Glutamatergic neuron (in vitro differentiated cells): ENCODE results near the gene CCDC88B. TPM values are rescaled to one million over a fixed set of nuclear protein-coding genes. Genes with fewer than 3 reads are reported as not detected.

Experiments used
- DNase-seq: peaks from one replicate; pipeline ENCODE4 v3.0.0; 2022
- H3K27ac Mint-ChIP-seq: one replicate; pipeline ENCODE4 v1.8.0; 2020; ENCODE audit warnings: mild to moderate bottlenecking, mixed read lengths, inconsistent platforms; ENCODE audit not compliant: unreplicated experiment
- H3K27me3 Mint-ChIP-seq: one replicate; pipeline ENCODE4 v1.8.0; 2020; ENCODE audit warnings: mild to moderate bottlenecking, moderate library complexity, mixed read lengths, inconsistent platforms; ENCODE audit not compliant: unreplicated experiment
- H3K36me3 Mint-ChIP-seq: one replicate; pipeline ENCODE4 v1.8.0; 2020; ENCODE audit warnings: mild to moderate bottlenecking, mixed read lengths, inconsistent platforms; ENCODE audit not compliant: unreplicated experiment
- H3K4me1 Mint-ChIP-seq: one replicate; pipeline ENCODE4 v1.8.0; 2020; ENCODE audit warnings: mild to moderate bottlenecking, low read depth, mixed read lengths, inconsistent platforms; ENCODE audit not compliant: unreplicated experiment
- H3K4me3 Mint-ChIP-seq: one replicate; pipeline ENCODE4 v1.8.0; 2020; ENCODE audit warnings: mild to moderate bottlenecking, mixed read lengths, inconsistent platforms; ENCODE audit not compliant: unreplicated experiment
- H3K9me3 Mint-ChIP-seq: one replicate; pipeline ENCODE4 v1.8.0; 2020; ENCODE audit warnings: mild to moderate bottlenecking, moderate library complexity, mixed read lengths, inconsistent platforms; ENCODE audit not compliant: unreplicated experiment
- total RNA-seq: library from RNA; stranded (reverse); fragmentation: NEBNext Ultra II Directional; extraction: Animal tissue kit (Norgen Biotek cat#: 25700); gene quantifications from one replicate; pipeline ENCODE4 v1.2.1, GENCODE V29; 2021; ENCODE audit not compliant: unreplicated experiment
- TF ChIP-seq, protein P1 (sequence below): fragments of 200-600 bp; sonication (generic); IDR thresholded peaks from one replicate; pipeline ENCODE4 v1.5.0; 2021; ENCODE audit not compliant: partially characterized antibody, unreplicated experiment

The CCDC88B gene
- total RNA-seq, 1 donor from 2014 or later = 83.6 TPM

DNA sequence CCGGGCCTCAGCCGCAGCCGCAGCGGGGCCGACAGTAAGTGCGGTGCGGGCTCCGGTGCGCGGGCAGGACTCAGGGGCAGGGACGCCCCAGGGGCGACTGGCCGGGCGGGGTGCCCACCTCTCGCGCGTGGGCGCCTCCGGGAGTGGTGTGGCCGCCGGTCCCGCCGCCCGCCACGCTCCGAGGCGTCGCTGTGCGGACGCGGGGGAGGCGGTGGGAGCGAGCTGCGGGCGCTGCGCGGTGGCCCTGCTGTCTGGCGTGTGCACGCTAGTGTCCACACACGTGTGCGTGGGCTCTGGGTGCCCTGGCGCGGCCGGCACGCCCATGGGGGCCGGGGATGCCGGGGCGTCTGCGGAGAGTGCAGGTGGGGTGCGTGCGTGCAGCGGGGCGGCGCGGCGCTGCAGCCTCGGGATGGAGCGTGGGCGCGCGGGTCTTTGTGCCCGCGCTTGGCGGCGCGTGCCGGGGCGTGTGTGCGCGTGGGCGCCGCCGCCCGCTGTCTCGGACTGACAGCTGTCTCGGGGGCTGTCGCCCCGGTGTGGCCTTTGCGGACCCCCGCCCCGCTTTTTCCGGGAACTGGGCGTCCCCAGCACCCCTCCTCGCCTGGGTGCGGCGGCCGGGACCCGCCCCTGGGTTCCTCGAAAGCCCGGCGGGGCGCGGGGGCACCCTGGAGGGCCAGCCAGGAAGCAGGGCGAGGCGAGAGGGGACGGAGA, 48.1 kb upstream of the CCDC88B start:
- Mint-ChIP-seq H3K36me3 (peaks cover 5% of the 10 kb centered on the region), H3K4me3 (no peak overlapping the region), H3K27ac (no peak overlapping the region), H3K9me3 (peaks cover 9% of the 10 kb centered on the region), H3K4me1 (peaks cover 2% of the 10 kb centered on the region), H3K27me3 (peaks cover 36% of the 10 kb centered on the region)
- no peak for DNase-seq
- TF ChIP-seq, protein P1, sequence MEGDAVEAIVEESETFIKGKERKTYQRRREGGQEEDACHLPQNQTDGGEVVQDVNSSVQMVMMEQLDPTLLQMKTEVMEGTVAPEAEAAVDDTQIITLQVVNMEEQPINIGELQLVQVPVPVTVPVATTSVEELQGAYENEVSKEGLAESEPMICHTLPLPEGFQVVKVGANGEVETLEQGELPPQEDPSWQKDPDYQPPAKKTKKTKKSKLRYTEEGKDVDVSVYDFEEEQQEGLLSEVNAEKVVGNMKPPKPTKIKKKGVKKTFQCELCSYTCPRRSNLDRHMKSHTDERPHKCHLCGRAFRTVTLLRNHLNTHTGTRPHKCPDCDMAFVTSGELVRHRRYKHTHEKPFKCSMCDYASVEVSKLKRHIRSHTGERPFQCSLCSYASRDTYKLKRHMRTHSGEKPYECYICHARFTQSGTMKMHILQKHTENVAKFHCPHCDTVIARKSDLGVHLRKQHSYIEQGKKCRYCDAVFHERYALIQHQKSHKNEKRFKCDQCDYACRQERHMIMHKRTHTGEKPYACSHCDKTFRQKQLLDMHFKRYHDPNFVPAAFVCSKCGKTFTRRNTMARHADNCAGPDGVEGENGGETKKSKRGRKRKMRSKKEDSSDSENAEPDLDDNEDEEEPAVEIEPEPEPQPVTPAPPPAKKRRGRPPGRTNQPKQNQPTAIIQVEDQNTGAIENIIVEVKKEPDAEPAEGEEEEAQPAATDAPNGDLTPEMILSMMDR = no peak

- DNase-seq = peak; percentile 48
- peaks cover 4% of the 10 kb centered on the region for H3K4me1 Mint-ChIP-seq
- peaks cover 9% of the 10 kb centered on the region for H3K9me3 Mint-ChIP-seq
- no peak overlapping the region for H3K27ac Mint-ChIP-seq
- peak overlapping the region; percentile 49 for H3K4me3 Mint-ChIP-seq
- TF ChIP-seq, protein P1 = no peak
- peaks cover 5% of the 10 kb centered on the region for H3K36me3 Mint-ChIP-seq
- peaks cover 40% of the 10 kb centered on the region for H3K27me3 Mint-ChIP-seq
Measured at GRCh38 chr11:64292460-64293254, 47.3 kb upstream of the CCDC88B start.

GRCh38 chr11:64294774-64295173, 45.2 kb upstream of the CCDC88B start:
- Mint-ChIP-seq H3K27ac (no peak overlapping the region), H3K9me3 (peaks cover 8% of the 10 kb centered on the region), H3K36me3 (peaks cover 5% of the 10 kb centered on the region), H3K27me3 (peaks cover 50% of the 10 kb centered on the region), H3K4me1 (peaks cover 4% of the 10 kb centered on the region), H3K4me3 (peak overlapping the region; percentile 42)
- no peak for DNase-seq
- TF ChIP-seq, protein P1 = no peak

DNA sequence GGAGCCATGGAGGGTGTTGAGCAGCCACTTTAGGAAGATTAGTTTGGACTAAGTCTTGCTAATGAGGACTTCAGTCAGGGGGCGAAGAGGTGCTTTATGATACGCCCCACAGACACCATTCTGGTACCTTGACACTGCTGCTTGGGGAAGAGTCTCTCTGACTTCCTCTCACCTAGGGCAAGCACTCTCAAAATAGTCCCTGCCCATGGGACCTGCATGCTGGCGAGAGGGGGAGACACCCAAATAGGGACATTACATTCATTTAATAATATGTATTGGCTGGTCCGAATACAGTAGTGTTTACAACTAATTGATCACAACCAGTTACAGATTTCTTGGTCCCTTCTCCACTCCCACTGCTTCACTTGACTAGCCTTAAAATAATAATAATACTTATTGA, 44.2 kb upstream of the CCDC88B start:
- Mint-ChIP-seq H3K4me3 (no peak overlapping the region), H3K36me3 (peaks cover under 1% of the 10 kb centered on the region), H3K9me3 (peaks cover 10% of the 10 kb centered on the region), H3K4me1 (peaks cover 2% of the 10 kb centered on the region), H3K27ac (no peak overlapping the region), H3K27me3 (peaks cover 50% of the 10 kb centered on the region)
- DNase-seq = no peak
- TF ChIP-seq, protein P1 = no peak

DNA sequence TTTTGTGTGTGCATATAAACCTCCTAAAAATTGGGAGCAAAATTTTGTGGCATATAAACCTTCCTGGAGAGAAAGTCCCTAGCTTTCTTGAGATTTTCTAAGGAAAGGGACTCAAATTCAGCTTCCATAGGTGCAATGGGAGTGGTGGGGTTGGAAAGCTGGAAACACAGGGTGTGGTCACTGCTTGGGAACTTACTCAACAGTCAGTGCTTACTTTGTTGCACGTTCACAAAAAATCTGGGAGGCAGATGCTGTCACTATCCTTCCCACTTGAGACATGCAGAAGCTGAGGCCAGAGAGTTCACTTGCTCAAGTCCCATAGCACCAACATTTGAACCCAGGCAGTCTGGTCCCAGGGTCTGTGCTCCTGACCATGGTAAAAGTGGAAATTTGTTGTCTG, 43.8 kb upstream of the CCDC88B start:
- Mint-ChIP-seq H3K27me3 (peaks cover 49% of the 10 kb centered on the region), H3K4me3 (no peak overlapping the region)

More for the DNA sequence above, 43.8 kb upstream of the CCDC88B start:
- DNase-seq = no peak
- peaks cover 10% of the 10 kb centered on the region for H3K9me3 Mint-ChIP-seq
- peaks cover 2% of the 10 kb centered on the region for H3K4me1 Mint-ChIP-seq
- H3K36me3 Mint-ChIP-seq = no peaks in the 10 kb centered on the region
- TF ChIP-seq, protein P1 = no peak
- no peak overlapping the region for H3K27ac Mint-ChIP-seq
